Testis (tissue), 3 donors: Measurements from ENCODE around the gene ANGPT4. TPM values are rescaled to one million over a fixed set of nuclear protein-coding genes. Genes with fewer than 3 reads are reported as not detected.

Experiments
- DNase-seq: peaks from one replicate; pipeline ENCODE4 v3.0.0-alpha.2; 2019
- H3K27ac ChIP-seq, 2 donors: fragments of 200-600 bp; sonication (generic); one replicate each; pipeline ENCODE4 v1.5.1; 2019
- H3K27me3 ChIP-seq: fragments of 200-600 bp; sonication (generic); one replicate; pipeline ENCODE4 v1.5.1; 2019
- H3K36me3 ChIP-seq: fragments of 200-600 bp; sonication (generic); one replicate; pipeline ENCODE4 v1.5.1; 2017; ENCODE audit warnings: low read depth; ENCODE audit errors: missing control alignments
- H3K4me1 ChIP-seq: fragments of 200-600 bp; sonication (generic); one replicate; pipeline ENCODE4 v1.5.1; 2019
- H3K4me3 ChIP-seq, 2 donors: fragments of 200-600 bp; sonication (generic); one replicate each; pipeline ENCODE4 v1.5.1; 2017 to 2019
- H3K9me3 ChIP-seq: fragments of 200-600 bp; sonication (generic); one replicate; pipeline ENCODE4 v1.5.1; 2017
- CTCF ChIP-seq, 3 experiments: fragments of 450-650 bp in 2 of 3; fragments of 200-600 bp in 1 of 3; sonication (generic) in 1 of 3; IDR thresholded peaks; one replicate each; pipeline ENCODE4 v1.5.1; 2016 to 2019; ENCODE audit warnings: antibody characterized with exemption in 3 of 3, mild to moderate bottlenecking in 2 of 3, moderate library complexity in 1 of 3
- POLR2A ChIP-seq: fragments of 450-650 bp; IDR thresholded peaks from one replicate; pipeline ENCODE4 v1.6.1; 2017; ENCODE audit warnings: antibody characterized with exemption, mild to moderate bottlenecking, moderate library complexity
- WGBS, 2 donors: methylation state at CpG; one replicate each; pipeline ENCODE4 v1.1.5; 2018; 5-methylcytosine and 5-hydroxymethylcytosine counted together
- intact Hi-C: fragments of 100-400 bp; cut with DNase I; formaldehyde crosslinking; loops from one replicate; pipeline ENCODE4 v1.15.1; 2023; ENCODE audit warnings: low total_unique reads
- polyA plus RNA-seq: library from polyadenylated mRNA; stranded (reverse); fragments of 350-450 nt; fragmentation: Illumina TruSeq; extraction: RNeasy Lipid Tissue Mini Kit (QIAGEN cat#74804); gene quantifications from one replicate; pipeline ENCODE4 v1.2.3, GENCODE V29; 2014; ENCODE audit warnings: low read depth, low replicate concordance; ENCODE audit not compliant: insufficient read depth
- total RNA-seq, 2 donors: library from RNA; depleted of rRNA; stranded (reverse); fragments of >200 nt; gene quantifications; one replicate each; pipeline ENCODE4 v1.2.3, GENCODE V29; 2016

Gene ANGPT4
- total and polyA plus RNA-seq, 3 donors from 2014 or later = 0.56 to 1.2 (median 0.79) TPM

DNA sequence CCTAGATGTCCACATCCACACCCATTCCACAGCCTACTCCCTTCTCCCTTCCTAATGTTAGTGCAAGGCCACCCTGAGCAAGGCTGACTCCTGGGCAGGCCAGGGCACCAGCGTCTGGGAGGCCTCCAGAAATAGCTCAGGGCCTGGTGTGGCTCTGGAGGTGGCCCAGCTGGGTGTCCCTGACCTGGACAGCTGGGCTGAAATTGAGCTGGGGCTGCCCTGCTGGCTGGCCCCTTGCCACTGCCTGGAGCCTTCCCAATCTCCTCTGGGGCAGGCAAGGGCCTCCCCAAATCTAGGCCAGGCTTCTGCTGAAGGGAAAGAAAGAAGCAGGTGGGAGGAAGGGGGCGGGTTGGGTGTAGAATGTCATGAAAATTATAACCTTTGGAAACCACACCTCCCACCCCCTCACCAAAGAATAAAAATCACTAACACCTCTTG is 80.5 kb downstream of the ANGPT4 start:
- intact Hi-C loops = no loop called here
- TF ChIP-seq POLR2A (no peak), CTCF (IDR thresholded peaks at IDR 0.05) (no peak)
- 38 to 76% methylated on average over 1 to 2 of the region's 2 CpGs for WGBS, 2 donors
- DNase-seq = peak; percentile 36
- Histone ChIP-seq H3K36me3 (no peaks in the 10 kb centered on the region), H3K9me3 (no peaks in the 10 kb centered on the region), H3K27me3 (no peaks in the 10 kb centered on the region), H3K4me1 (peaks cover 17% of the 10 kb centered on the region), H3K27ac (no peak overlapping the region), H3K4me3 (no peak overlapping the region)

DNA sequence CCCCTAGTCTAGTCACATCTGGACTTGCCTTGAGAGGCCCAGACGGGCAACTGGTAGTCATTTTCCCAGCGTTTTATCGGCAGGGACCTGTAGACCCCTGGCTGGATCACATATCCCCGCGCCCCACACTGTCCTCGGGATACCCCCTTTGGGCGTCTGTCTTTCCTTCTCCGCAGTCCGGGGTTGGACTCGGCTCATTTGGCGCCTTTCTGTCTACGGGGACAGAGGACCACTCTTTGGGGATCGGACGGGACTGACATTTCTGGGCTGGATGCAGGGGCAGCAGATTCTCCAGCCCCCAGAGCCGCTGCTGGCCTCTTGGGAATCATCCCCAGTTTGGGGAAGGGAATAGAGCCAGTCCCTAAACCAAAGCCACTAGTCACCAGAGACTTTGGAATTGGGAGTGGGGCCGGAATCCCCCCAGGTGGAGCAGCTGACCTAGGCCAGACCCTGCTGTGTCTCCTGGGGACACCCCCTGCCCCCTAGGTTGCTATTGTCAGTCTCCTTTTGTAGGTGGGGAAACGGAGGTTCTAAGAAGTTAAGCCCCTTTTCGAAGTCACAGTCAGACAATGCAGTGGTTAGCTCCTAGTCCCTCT is 81.9 kb downstream of the ANGPT4 start:
- Histone ChIP-seq H3K9me3 (no peaks in the 10 kb centered on the region), H3K4me3 (peak overlapping the region; percentile 70 to 73), H3K4me1 (peaks cover 17% of the 10 kb centered on the region), H3K36me3 (no peaks in the 10 kb centered on the region), H3K27ac (peak overlapping the region; percentile 28 to 73), H3K27me3 (no peaks in the 10 kb centered on the region)
- TF ChIP-seq POLR2A = no peak
- no peak for TF ChIP-seq CTCF (IDR thresholded peaks at IDR 0.05)
- DNase-seq = no peak
- WGBS, 2 donors = 1 to 4% methylated on average over 17 to 18 of the region's 18 CpGs
- intact Hi-C loops = no loop called here

GRCh38 chr20:833450-834150 is 82.5 kb downstream of the ANGPT4 start, which contains the start of gene FAM110A:
FAM110A (plus strand) TSS chr20:833715; CDS start chr20:844805, 11,090 bp downstream.
- 1% methylated on average over 25 to 38 of the region's 64 CpGs for WGBS, 2 donors
- Histone ChIP-seq H3K9me3 (no peaks in the 10 kb centered on the region), H3K27me3 (no peaks in the 10 kb centered on the region), H3K4me3 (peak within 1 kb of the TSS; percentile 70 to 73), H3K36me3 (no peaks in the 10 kb centered on the region), H3K4me1 (peaks cover 17% of the 10 kb centered on the region), H3K27ac (peak within 1 kb of the TSS; percentile 28 to 73)
- TF ChIP-seq POLR2A (no peak), CTCF (IDR thresholded peaks at IDR 0.05) (no peak)
- intact Hi-C loops = no loop called here
- DNase-seq = peak; percentile 97

DNA sequence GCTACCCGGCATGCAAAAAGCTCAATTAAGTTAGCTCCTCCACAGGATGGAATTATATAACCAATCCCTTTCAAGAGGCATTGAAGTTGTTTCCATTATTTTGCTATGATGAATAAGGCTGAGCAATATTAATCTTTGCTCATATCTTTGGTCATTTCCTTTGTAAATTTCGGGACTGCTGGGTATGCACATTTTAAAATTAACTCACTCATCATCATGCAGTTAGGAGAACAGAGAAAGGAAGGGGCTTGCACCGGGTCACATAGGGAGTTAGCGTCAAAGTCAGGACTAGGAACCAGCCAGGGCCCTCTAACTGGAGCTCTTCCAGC is 83.0 kb downstream of the ANGPT4 start:
- Histone ChIP-seq H3K4me1 (peaks cover 17% of the 10 kb centered on the region), H3K36me3 (no peaks in the 10 kb centered on the region)

More for the DNA sequence above, 83.0 kb downstream of the ANGPT4 start:
- no peak for DNase-seq
- WGBS, 2 donors = 1 to 2% methylated on average over 4 of the region's 4 CpGs
- Histone ChIP-seq H3K9me3 (no peaks in the 10 kb centered on the region), H3K27me3 (no peaks in the 10 kb centered on the region), H3K27ac (no peak overlapping the region), H3K4me3 (peak overlapping the region; percentile 70 to 73)
- TF ChIP-seq CTCF (IDR thresholded peaks at IDR 0.05) = no peak
- no peak for TF ChIP-seq POLR2A
- intact Hi-C loops = no loop called here
